ENCODE results near the gene C1QTNF12.

The C1QTNF12 gene

DNA sequence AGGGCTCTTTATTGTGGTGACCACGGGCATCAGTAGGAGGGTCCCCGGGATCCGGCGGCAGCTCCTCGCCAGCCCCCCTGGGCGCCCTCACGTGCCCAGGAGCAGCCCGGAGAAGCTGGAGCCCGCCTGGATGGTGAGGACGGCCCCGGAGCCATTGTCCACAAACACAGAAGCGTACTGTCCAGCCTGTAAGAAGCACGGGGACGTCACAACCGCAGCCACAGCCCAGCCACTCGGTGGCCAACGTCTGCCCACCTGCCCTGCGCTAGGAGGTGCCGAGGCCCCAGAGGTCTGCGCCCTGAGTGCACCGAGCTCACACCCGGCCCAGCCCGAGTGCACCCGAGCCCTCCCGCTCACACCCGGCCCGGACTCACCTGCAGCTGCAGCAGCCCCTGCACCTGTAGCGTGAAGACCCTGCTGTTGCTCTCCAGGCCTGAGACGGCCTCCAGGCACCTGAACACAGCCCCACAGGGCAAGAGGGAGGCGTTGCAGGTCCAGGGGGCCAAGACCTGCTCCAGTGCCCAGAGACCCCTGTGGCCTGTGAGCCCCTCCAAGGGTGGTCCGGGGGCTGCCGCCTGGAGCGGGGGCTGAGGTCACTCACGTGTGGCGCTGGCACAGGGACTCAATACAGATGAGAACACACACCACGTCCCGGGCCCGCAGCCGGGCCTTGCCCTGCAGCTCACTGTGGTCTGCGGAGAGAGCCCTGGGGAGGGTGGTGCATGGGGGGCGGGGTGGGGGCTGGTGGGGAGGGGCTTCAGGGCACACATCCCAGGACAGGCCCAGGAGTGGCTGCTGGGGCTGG is 3.9 kb downstream of the C1QTNF12 start:
- no peaks in the 10 kb centered on the region for H3K4me1 ChIP-seq (ENCODE audit: low read length)
- no peak overlapping the region for H3K4me3 ChIP-seq (ENCODE audit: low read length)
- no peak overlapping the region for H2AFZ ChIP-seq (ENCODE audit: low read length)
- H3K9me2 ChIP-seq (replicated peaks; ENCODE audit: insufficient read depth, low read length), result no peaks in the 10 kb centered on the region
- no peak overlapping the region for H3K4me2 ChIP-seq (ENCODE audit: low read depth, low read length)
- no peaks in the 10 kb centered on the region for H3K36me3 ChIP-seq (replicated peaks; ENCODE audit: insufficient read depth, low read length)
- H3K9me3 ChIP-seq (replicated peaks; ENCODE audit: insufficient read depth, low read length), result no peaks in the 10 kb centered on the region
- DNase-seq, result no peak
- TF ChIP-seq CTCF (IDR thresholded peaks at IDR 0.05; ENCODE audit: low read length), result no peak
- TF ChIP-seq EZH2 (optimal IDR thresholded peaks at IDR 0.05; ENCODE audit: low read depth, low read length), result no peak
- no peak for TF ChIP-seq EZH2phosphoT487 (IDR thresholded peaks at IDR 0.05; ENCODE audit: low read length)
- no peak overlapping the region for H3K9ac ChIP-seq (ENCODE audit: low read length)
- H3F3A ChIP-seq (ENCODE audit: insufficient read depth, low read length), result no peaks in the 10 kb centered on the region
- peaks cover 65% of the 10 kb centered on the region for H3K27me3 ChIP-seq (replicated peaks; ENCODE audit: insufficient read depth, low read length)
- H3K79me2 ChIP-seq (ENCODE audit: low read length), result no peaks in the 10 kb centered on the region
- H3K27ac ChIP-seq (ENCODE audit: low read length), result no peak overlapping the region
- H4K20me1 ChIP-seq (ENCODE audit: insufficient read depth, low read length), result no peaks in the 10 kb centered on the region

GRCh38 chr1:1241588-1242219 is 4.8 kb downstream of the C1QTNF12 start:
- Histone ChIP-seq H3K4me2 (ENCODE audit: low read depth, low read length) (no peak overlapping the region), H3K36me3 (replicated peaks; ENCODE audit: insufficient read depth, low read length) (no peaks in the 10 kb centered on the region), H3K9ac (ENCODE audit: low read length) (no peak overlapping the region), H4K20me1 (ENCODE audit: insufficient read depth, low read length) (no peaks in the 10 kb centered on the region), H3K27me3 (replicated peaks; ENCODE audit: insufficient read depth, low read length) (peaks cover 62% of the 10 kb centered on the region), H3F3A (ENCODE audit: insufficient read depth, low read length) (no peaks in the 10 kb centered on the region), H3K4me1 (ENCODE audit: low read length) (no peaks in the 10 kb centered on the region), H3K79me2 (ENCODE audit: low read length) (no peaks in the 10 kb centered on the region), H3K9me3 (replicated peaks; ENCODE audit: insufficient read depth, low read length) (no peaks in the 10 kb centered on the region), H2AFZ (ENCODE audit: low read length) (no peak overlapping the region), H3K9me2 (replicated peaks; ENCODE audit: insufficient read depth, low read length) (no peaks in the 10 kb centered on the region), H3K4me3 (ENCODE audit: low read length) (no peak overlapping the region), H3K27ac (ENCODE audit: low read length) (no peak overlapping the region)
- DNase-seq, result no peak
- TF ChIP-seq EZH2phosphoT487 (IDR thresholded peaks at IDR 0.05; ENCODE audit: low read length), result no peak
- TF ChIP-seq EZH2 (optimal IDR thresholded peaks at IDR 0.05; ENCODE audit: low read depth, low read length), result no peak
- no peak for TF ChIP-seq CTCF (IDR thresholded peaks at IDR 0.05; ENCODE audit: low read length)

DNA sequence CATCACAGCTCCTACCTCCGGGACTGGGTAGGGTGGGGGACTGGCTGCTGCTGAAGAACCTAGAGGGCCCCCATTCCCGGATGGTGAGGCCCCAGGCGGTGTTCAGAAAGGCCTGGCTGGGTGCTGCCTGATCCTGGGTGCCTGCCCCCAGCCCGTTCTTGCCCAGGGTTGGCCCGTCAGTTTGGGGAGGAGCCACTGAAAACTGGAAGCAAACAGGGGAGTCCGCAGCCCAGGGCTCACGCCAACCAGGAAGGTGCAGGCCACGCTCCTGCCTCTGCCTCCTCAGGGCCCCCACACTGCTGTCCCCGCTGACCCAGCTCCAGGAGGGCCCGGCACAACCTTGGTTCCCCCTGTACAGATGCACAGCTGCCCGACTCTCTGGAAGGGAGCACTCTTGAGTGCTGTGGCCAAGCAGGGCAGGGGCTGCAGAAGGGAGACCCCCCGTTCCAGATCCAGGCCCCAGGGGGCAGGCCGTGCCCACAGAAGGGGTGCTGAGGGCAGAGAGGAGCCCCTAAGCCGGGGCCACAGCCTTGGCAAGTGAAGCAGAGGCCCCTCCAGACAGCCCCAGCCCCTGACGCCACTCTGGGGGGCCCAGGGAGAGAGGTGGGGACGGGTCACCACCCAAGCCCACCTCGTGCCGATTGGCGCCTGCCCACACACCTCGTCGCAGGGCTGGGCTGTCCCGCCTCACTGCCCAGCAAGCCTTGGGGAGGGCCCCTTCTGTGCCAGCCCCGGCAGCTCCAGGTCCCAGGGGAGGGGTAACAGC is 5.5 kb downstream of the C1QTNF12 start:
- Histone ChIP-seq H3F3A (ENCODE audit: insufficient read depth, low read length) (no peaks in the 10 kb centered on the region), H3K9me2 (replicated peaks; ENCODE audit: insufficient read depth, low read length) (no peaks in the 10 kb centered on the region), H2AFZ (ENCODE audit: low read length) (no peak overlapping the region), H3K4me3 (ENCODE audit: low read length) (no peak overlapping the region), H3K36me3 (replicated peaks; ENCODE audit: insufficient read depth, low read length) (no peaks in the 10 kb centered on the region), H3K9me3 (replicated peaks; ENCODE audit: insufficient read depth, low read length) (no peaks in the 10 kb centered on the region), H3K27ac (ENCODE audit: low read length) (no peak overlapping the region), H3K79me2 (ENCODE audit: low read length) (no peaks in the 10 kb centered on the region), H3K4me2 (ENCODE audit: low read depth, low read length) (peak overlapping the region; percentile 12; the same call in 1 of the 2 replicates), H3K27me3 (replicated peaks; ENCODE audit: insufficient read depth, low read length) (peaks cover 62% of the 10 kb centered on the region), H3K9ac (ENCODE audit: low read length) (no peak overlapping the region), H4K20me1 (ENCODE audit: insufficient read depth, low read length) (no peaks in the 10 kb centered on the region), H3K4me1 (ENCODE audit: low read length) (no peaks in the 10 kb centered on the region)
- no peak for DNase-seq
- TF ChIP-seq EZH2phosphoT487 (IDR thresholded peaks at IDR 0.05; ENCODE audit: low read length), result no peak

Measured in MM.1S (cell line).